SW 1271 (cell line): ENCODE measurements around the gene ADCYAP1.
A peak's percentile ranks its signal among the peaks of the same experiment; 100 is the strongest.

Experiments
- DNase-seq, 2 experiments: peaks; one replicate each; lab custom pipeline; 2025; lab: John Stamatoyannopoulos, UW

Gene ADCYAP1

GRCh38 chr18:910247-910646, 5.6 kb downstream of the ADCYAP1 start:
- no peak for DNase-seq

- DNase-seq = no peak
Observed at GRCh38 chr18:911025-911424, 6.4 kb downstream of the ADCYAP1 start.

- no peak for DNase-seq
Observed at GRCh38 chr18:911486-911885, 6.8 kb downstream of the ADCYAP1 start.

DNA sequence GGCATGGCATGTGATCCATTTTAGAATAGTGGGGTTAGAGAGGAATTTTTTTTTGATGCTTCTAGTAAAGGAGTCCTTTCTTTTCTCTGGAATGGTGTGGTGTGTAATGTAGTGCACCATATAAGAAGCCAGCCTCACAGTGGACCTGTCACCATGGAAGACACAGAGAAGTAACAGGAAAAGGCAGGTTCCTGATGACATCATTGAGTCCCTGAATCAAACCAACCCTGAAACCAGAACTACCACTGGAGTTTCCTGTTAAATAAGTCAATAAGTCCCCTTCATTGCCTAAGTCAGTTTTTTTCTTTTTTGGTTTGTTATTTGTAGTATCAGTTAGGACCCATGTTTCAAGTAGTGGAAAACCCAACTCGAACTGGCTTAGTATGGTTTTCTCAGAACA, 11.9 kb downstream of the ADCYAP1 start:
- DNase-seq = no peak

DNA sequence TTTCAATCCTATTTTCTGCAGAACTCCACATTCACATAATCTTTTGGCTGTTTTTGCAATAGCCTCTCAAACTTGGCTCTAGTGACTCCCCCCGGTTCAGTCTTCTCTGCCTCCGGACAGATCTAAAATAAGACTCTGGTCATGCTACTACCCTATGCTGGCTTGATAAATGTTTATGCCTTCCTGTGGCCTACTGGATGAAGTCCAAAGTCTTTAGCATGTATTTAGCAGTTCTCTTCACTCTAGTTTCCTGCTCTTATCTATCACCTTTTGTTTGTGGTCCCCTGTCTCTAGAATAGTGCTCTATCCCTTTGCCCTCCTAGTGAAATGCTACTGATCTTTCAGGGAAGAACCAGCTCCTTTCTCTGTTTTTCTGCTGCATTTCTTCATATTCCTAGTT, 14.4 kb downstream of the ADCYAP1 start:
- no peak for DNase-seq

- no peak for DNase-seq
Observed at GRCh38 chr18:923144-923866, 18.6 kb downstream of the ADCYAP1 start.

- no peak for DNase-seq
Observed at GRCh38 chr18:924987-925386, 20.3 kb downstream of the ADCYAP1 start.

DNA sequence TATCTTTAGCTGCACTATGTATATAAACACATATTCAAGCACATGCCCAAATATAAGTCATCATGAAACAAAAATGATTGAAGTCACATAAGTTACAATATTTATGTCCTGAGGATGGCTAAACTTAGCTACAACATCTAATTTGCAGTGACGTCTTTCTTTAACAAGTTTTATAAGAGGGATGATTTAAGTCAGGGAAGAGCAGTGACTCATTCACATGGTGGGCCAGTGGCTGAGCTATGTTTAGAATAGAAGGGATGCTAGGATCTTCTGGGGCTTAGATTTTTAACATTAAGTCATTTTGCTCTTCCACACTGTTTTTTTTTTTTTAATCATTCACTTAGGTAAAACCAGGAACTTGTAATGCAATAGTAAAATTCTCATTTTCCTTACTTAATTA, 22.3 kb downstream of the ADCYAP1 start:
- DNase-seq = no peak

DNA sequence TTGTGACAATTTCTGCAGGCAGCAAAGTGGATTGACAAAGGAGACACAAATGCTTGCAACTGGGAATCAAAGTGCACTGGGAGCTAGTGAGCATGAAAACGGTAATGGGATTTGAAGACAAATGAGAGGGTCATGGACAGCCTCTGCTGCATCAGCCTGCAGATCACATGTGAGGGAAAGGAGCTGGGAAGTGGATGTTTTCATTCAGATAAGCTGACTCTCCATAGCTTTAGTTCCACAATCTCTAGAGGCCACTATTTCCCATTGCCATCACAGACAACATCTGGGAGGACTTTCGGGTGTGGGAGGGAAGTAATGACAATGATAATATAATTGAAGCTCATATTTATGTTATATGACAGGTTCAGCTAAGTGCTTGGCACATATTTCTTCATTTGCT, 28.4 kb downstream of the ADCYAP1 start:
- DNase-seq = no peak

- no peak for DNase-seq
Observed at GRCh38 chr18:934518-935133, 30.0 kb downstream of the ADCYAP1 start.

DNA sequence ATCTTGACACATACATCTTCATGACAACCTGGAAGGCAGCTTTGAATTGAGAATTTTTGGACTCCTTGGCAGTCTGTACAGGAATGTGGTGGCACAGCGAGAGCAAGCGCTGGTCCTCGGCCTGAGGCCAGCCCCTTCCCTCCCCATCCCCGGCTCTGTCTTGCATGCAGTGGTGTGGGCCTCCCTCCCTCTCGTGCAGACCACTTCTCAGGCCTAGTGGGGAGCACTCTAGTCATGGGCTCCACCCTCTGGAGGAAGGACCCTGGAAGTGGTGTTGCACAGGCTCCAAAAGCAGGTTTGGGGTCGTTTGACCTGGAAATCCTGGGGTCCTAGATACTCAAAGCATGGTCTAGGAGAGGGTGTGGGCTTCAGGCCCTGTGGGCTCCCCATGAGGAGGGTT, 32.3 kb downstream of the ADCYAP1 start:
- no peak for DNase-seq

- DNase-seq = peak in 1 of 2 experiments; percentile 8
Observed at GRCh38 chr18:939166-939565, 34.5 kb downstream of the ADCYAP1 start.

DNA sequence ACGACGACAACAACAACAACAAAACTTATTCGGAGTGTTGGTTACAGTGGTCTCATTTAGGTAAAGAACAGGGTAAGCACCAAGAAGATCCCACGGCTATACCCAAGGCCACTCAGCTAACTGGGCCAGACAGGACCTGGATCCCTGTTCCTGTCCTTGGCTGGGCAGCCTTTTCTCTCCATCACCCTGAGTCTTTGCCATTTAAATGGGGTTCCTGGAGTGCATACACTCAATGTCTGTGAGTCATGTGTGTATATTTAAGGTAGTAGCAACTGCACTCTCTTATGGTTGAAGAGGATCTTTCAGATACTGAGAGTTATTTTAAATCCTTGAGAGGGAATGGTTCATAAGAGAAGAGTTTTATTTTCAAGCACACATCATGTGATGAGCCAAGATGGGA, 35.3 kb downstream of the ADCYAP1 start:
- DNase-seq = no peak

GRCh38 chr18:941331-941730, 36.7 kb downstream of the ADCYAP1 start:
- no peak for DNase-seq

DNA sequence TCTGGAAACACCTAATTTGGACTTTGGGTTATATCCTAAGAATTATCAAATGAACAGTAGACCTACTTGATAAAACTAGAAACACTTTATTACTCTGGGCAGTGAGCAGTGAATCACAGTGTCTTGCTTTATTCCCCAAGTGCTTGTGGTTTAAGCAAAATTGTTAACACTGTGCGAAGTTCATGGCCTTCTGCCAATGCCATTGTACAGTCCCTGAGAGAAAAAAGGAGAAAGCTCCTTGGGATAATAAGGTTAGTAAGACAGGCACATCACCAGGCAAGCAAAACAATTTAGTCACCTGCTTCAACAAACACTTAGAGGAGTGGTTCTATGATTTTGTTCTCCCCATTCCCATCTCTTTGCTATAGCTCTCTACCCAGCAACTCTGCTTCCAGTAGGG, 39.8 kb downstream of the ADCYAP1 start:
- no peak for DNase-seq

DNA sequence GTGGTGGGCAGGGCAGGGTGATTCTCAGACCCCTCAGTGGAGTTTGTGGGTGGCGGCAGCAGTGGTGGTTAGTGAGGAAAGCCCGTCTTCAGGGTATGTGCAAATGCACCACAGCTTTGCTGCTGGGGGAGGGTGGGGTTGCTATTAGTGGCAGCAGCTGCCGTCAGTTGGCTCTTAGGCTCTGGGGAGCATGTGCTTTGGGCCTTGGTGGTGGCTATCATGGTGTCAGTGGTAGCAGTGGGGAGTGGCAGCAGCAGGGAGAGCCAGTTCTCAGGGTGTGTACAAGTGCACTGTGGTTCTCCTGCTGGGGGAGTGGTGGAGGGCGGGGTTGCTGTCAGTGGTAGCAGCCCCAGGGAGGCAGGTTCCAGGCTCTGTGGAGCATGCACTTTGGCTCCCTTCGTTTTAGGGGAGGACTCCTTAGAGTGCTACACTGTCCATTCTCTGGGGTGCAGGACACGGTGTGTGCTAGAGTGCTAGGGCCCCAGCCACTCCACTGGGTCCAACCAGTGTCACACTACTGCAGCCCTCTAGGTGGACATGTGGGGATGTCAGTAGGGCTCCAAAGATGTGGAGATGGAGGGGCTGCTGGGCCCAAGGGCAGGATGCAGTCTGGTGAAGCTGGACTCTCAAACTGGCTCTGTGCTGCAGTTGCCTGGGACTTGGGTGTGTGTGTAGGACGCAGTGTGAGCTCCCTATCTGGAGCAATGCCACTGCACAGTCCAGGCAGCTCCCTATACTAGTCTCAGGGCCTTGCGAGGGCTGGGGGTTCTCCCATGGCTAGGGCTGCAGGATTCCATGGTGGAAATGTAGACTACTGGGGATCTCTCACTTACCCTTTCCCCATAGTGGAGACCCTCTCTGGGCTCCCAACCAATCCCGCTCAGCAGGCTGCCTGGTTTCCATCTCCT, 45.3 kb downstream of the ADCYAP1 start:
- no peak for DNase-seq

- DNase-seq = no peak
Observed at GRCh38 chr18:950882-951495, 46.3 kb downstream of the ADCYAP1 start.

- no peak for DNase-seq
Observed at GRCh38 chr18:955384-956066, 50.9 kb downstream of the ADCYAP1 start.

DNA sequence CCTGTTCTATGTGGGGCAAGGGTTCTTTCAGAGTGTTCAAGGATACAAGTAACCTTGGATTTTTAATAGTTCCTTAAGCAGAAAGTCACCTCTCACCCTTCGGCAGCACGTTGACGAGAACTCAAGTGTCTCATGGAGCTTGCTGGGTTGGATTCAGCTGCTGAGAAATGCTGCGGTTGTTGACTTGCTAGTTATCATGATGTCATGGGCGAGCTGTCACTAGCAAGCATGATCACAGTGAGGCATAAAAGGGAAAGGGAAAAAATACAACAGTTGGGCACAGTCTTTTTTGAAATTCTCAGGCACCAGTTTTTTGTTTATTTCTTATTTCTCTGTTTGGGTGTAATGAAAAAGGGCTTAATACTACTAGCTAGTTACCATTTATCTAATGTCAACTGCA, 53.2 kb downstream of the ADCYAP1 start:
- DNase-seq = no peak

DNA sequence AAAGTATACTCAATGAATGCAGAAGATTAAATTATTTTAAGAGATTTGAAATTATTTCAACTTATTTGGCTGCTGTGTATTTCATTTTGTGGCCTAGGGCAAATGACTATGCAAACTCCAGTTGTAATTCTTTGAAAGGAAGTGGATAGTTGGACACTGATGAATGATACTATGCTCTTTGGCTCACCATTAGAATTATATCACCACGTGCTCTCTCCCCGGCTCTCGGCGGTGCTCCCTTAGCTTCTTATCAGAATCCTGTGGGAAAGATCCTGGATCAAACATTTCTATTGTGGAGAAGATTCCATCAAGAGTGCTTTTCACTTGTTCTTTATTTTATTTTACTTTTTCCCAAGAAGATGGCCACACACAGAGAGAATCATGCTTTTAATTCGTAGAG, 55.2 kb downstream of the ADCYAP1 start:
- no peak for DNase-seq
